Hematopoietic multipotent progenitor cell treated with erythropoietin and hydrocortisone succinate and interleukin-3 and kit ligand, for 8 days (in vitro differentiated cells): ENCODE measurements around the gene TNIK.

ENCODE experiments used
- DNase-seq: peaks from one replicate; pipeline ENCODE4 v3.0.0-alpha.2; 2015

TNIK gene

GRCh38 chr3:171059978-171060377, 400.2 kb downstream of the TNIK start:
- DNase-seq = no peak

- DNase-seq = no peak
Measured at GRCh38 chr3:171058873-171059603, 401.2 kb downstream of the TNIK start.

- DNase-seq = no peak
Measured at GRCh38 chr3:171058058-171058457, 402.1 kb downstream of the TNIK start.

GRCh38 chr3:171057072-171057471, 403.1 kb downstream of the TNIK start:
- DNase-seq = no peak

- DNase-seq = no peak
Measured at GRCh38 chr3:171056528-171056927, 403.7 kb downstream of the TNIK start.

GRCh38 chr3:171055336-171056178, 404.6 kb downstream of the TNIK start:
- DNase-seq = no peak

- no peak for DNase-seq
Measured at GRCh38 chr3:171054921-171055320, 405.3 kb downstream of the TNIK start.

GRCh38 chr3:171054231-171054630, 406.0 kb downstream of the TNIK start:
- DNase-seq = no peak

GRCh38 chr3:171049861-171050444, 410.3 kb downstream of the TNIK start:
- DNase-seq = peak; percentile 66

GRCh38 chr3:171046760-171047159, 413.4 kb downstream of the TNIK start:
- no peak for DNase-seq

GRCh38 chr3:171044835-171045793, 415.1 kb downstream of the TNIK start:
- DNase-seq = no peak

GRCh38 chr3:171044384-171044783, 415.8 kb downstream of the TNIK start:
- DNase-seq = no peak

- DNase-seq = no peak
Measured at GRCh38 chr3:171039674-171040073, 420.5 kb downstream of the TNIK start.

GRCh38 chr3:171038342-171038741, 421.9 kb downstream of the TNIK start:
- peak; percentile 6 for DNase-seq

GRCh38 chr3:171028779-171029232, 431.4 kb downstream of the TNIK start:
- DNase-seq = no peak

GRCh38 chr3:171028025-171028778, 432.0 kb downstream of the TNIK start:
- peak; percentile 35 for DNase-seq

GRCh38 chr3:171026597-171027293, 433.5 kb downstream of the TNIK start, which contains the start of gene SLC2A2:
Gene SLC2A2, minus strand, starts transcription at chr3:171026720. Its CDS starts 50 bp downstream, at chr3:171026670.
- no peak for DNase-seq

GRCh38 chr3:171023566-171023965, 436.6 kb downstream of the TNIK start:
- DNase-seq = no peak

GRCh38 chr3:171021377-171021776, 438.8 kb downstream of the TNIK start:
- DNase-seq = no peak

GRCh38 chr3:171018156-171018935, 441.9 kb downstream of the TNIK start:
- no peak for DNase-seq
